ENCODE results near the gene ATG7.

Gene ATG7

DNA sequence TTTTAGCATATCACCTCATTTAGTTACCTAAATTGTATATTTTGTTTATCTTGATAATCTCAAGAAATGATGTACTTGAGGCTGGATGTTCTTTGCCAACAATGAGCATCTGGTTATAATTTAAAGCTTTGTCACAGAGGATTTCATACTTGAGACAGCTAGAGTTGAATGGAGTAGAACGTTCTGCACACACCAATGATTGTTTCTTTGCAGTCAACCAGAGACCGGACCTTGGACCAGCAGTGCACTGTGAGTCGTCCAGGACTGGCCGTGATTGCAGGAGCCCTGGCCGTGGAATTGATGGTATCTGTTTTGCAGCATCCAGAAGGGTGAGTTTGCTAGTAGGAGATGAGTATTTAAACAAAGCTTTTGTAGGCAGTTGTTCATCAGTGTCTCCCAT lies 90.4 kb downstream of the ATG7 start:
- DNase-seq (ENCODE audit: low read depth) = no peak

- DNase-seq (ENCODE audit: low read depth) = no peak
These were observed 91.5 kb downstream of the ATG7 start for GRCh38 chr3:11363715-11364114.

GRCh38 chr3:11364181-11364580 lies 92.0 kb downstream of the ATG7 start:
- no peak for DNase-seq (ENCODE audit: low read depth)

DNA sequence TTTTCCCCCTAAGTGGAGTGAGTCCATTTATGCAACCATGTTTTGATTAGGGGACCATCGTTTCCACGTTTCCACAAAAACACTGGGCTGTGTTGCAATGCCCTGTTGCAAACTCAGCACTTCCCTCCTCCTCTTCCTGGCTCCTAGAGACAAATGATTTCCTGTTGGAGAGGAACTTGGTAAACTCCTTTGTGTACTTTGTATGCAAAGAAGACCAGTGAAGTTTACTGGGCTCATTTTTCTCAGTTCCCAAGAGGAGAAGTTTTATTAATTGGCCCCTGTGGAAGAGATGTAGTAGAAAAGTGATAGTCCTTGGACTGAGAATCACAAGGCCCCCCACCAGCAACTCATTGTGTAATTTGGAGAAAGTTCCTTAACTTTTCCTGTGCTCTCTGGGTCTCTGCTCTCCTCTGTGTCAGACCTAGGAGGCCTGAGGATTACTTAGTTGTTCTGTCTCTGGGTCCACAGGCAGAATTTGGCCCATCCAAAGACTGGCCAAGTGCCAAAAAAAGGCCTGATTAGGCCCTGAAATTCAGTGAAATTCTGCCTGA lies 95.0 kb downstream of the ATG7 start:
- no peak for DNase-seq (ENCODE audit: low read depth)

DNA sequence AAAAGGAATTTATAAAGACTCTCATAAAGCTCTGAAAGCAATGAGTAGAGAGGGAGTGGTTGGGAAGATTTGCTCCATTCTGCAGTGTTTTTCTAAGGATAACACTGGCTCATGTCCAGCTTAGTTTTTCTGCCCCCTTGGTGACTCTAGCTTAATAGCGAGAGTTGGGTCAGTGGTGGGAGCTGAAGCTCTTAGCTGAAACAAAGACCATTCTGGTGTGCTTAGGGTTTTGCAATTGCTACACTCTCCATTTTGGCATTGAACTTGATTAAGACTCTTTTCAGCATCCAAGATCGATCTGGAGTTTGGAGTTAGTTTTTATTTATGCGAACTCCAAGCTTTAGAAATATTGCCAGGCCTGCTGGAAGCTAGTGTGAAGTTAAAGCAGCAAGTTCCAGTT lies 98.0 kb downstream of the ATG7 start:
- no peak for DNase-seq (ENCODE audit: low read depth)

GRCh38 chr3:11370966-11371365 lies 98.8 kb downstream of the ATG7 start:
- no peak for DNase-seq (ENCODE audit: low read depth)

GRCh38 chr3:11371747-11372146 lies 99.5 kb downstream of the ATG7 start:
- no peak for DNase-seq (ENCODE audit: low read depth)

DNA sequence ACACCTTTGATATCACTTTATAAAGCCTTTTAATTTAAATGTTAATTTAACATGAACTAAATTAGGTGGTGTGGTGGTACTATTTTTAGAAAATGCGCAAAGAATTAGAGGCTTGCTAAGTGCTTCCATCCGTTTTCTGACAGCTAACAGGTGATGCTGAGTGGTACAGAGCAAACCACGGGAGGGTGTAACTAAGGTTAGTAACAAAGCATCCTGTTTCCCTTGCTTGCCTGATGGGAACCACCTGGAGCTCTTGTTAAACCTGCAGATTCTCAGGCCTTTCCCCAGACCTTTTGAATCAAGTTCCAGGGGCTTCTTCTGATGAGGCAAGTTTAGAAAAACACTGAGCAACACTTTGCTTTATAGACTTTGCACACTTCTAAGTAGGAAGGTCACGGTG lies 101.0 kb downstream of the ATG7 start:
- DNase-seq (ENCODE audit: low read depth) = no peak

GRCh38 chr3:11373654-11374053 lies 101.5 kb downstream of the ATG7 start:
- DNase-seq (ENCODE audit: low read depth) = no peak

DNA sequence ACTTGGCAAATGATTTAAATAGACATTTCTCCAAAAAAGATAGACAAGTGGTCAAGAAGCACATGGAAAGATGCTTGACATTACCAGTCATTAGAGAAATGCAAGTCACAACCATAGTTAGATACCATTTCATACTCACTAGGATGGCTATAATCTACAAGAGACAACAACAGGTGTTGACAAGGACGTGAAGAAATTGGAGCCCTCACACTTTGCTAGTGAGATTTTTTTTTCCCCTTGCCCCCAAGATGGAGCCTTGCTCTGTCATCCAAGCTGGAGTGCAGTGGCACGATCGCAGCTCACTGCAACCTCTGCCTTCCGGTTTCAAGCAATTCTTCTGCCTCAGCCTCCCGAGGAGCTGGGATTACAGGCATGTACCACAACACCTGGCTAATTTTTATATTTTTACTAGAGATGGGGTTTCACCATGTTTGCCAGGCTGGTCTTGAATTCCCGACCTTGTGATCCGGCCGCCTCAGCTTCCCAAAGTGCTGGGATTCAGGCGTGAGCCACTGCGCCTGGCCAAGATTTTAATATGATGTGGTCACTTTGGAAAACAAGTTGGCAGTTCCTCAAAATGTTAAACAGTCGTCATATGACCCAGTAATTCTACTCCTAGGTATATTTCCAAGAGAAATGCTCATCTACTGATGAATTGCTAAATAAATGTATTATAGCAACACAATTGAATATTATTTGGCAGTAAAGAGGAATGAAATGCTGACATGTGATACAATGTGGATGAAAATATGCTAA lies 103.3 kb downstream of the ATG7 start:
- DNase-seq (ENCODE audit: low read depth) = no peak

GRCh38 chr3:11377719-11378118 lies 105.5 kb downstream of the ATG7 start:
- no peak for DNase-seq (ENCODE audit: low read depth)

GRCh38 chr3:11379238-11379823 lies 107.1 kb downstream of the ATG7 start:
- DNase-seq (ENCODE audit: low read depth) = no peak

GRCh38 chr3:11379824-11380701 lies 107.9 kb downstream of the ATG7 start:
- no peak for DNase-seq (ENCODE audit: low read depth)

DNA sequence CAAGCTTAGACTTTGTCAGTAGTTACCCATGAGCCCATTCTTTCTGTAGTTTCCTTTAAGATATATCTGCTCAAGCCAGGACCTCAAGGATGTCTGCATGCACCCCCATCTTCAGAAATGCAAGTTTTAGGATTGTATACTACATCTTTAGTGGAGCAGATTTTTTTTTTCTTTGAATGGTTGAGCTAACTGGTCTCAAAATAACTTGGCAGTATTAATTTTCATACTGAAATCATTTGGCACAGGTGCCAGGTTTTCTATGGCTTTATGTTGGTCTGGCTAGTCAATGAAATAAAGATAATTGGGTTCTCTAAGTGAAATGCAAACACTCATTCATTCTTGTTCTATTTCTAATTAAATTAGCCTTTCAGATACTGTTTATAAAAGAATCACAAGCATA lies 108.9 kb downstream of the ATG7 start:
- no peak for DNase-seq (ENCODE audit: low read depth)

- DNase-seq (ENCODE audit: low read depth) = no peak
These were observed 109.4 kb downstream of the ATG7 start for GRCh38 chr3:11381563-11381962.

DNA sequence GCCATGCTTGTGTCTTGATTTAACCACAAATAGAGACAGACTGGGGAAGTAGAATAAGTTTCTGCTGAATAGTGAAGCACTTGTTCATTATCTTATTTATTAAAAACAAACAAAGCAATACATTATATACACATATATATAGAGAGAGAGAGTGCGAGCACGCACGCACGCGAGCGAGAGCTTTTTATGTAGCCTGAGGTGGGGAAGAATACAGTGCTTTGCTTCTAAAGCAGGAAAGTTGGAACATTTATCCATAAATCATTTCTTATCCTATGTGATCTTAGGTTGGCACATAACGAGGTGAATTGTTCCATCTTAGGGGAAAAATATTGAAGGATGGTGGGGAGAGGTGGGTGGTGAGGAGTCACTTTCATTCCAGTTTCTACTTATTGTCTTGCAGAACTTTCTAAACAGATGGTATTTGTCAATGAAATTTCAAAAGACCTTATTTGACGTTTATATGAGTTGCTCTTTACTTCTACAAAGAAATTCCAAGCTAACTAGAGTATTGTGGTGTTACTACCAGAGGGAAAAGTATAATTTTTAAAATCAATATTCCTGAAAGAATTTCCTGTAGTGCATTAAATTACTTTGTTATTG lies 110.0 kb downstream of the ATG7 start:
- DNase-seq (ENCODE audit: low read depth) = no peak

- no peak for DNase-seq (ENCODE audit: low read depth)
These were observed 111.9 kb downstream of the ATG7 start for GRCh38 chr3:11384074-11384473.

DNA sequence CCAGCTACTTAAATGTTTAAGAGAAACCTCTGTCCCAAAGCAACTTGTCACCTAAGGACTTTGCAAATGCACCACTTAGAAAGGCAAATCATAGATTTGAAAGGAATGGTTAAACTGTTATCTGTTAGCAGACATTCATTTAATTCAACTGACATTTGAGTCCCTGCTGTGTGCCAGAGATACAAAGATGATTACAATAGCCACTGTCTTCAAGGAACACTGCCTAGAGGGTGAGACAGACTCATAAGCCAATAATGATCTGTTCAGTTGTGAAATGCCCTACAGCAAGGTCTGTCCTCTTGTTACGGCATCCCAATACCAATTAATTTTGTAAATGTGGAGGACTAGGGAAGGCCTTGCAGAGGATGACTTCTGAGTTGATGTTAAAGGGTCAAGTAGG lies 113.1 kb downstream of the ATG7 start:
- DNase-seq (ENCODE audit: low read depth) = no peak

DNA sequence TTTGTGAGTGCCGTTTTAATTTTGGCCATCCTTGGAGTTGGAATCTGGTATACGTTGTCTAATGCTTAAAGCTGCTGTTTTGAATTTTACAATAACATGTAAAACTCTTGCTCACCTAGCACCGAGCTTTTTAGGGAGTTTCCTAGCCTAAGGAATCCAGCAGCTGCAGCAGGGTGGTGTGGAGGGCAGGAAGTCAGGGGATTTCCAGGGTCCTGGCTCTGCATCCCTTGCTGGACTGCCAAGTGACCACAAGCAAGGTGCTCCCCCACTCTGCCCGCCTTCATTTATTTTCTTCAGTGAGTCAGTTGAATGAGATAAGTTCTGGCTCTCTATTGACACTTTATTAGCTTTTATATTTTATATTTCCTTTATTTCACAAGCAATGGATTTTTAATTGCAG lies 113.7 kb downstream of the ATG7 start:
- no peak for DNase-seq (ENCODE audit: low read depth)

DNA sequence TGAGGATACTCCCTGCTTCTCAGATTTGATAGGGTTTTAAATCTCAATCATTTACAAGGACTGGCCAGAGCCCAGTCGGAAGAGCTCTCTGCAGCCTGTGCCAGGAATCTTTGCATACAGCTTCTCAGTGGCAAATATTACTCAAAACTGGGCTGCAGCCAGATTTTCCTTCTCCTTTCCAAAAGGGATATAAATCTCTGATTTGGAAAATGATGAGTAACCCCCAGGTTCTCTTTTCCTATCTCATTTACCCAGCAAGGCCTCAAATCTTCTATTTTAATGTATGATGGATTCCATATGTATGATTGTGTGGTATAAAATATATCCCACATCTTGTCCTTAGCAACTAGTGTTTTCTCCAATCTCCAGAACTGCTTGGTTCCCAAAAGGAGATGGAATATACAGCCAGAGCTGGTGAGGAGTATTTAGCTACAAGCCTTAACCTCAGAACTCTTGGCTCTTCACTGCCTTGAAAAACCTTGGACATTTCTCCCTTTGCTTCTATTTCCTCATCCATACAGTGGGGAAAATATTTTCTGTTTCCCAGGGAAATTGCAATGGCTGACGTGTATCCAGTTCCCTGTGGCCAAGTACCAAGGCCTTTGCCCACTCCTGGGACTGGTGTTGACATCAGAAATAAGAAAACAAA lies 114.4 kb downstream of the ATG7 start:
- no peak for DNase-seq (ENCODE audit: low read depth)

DNA sequence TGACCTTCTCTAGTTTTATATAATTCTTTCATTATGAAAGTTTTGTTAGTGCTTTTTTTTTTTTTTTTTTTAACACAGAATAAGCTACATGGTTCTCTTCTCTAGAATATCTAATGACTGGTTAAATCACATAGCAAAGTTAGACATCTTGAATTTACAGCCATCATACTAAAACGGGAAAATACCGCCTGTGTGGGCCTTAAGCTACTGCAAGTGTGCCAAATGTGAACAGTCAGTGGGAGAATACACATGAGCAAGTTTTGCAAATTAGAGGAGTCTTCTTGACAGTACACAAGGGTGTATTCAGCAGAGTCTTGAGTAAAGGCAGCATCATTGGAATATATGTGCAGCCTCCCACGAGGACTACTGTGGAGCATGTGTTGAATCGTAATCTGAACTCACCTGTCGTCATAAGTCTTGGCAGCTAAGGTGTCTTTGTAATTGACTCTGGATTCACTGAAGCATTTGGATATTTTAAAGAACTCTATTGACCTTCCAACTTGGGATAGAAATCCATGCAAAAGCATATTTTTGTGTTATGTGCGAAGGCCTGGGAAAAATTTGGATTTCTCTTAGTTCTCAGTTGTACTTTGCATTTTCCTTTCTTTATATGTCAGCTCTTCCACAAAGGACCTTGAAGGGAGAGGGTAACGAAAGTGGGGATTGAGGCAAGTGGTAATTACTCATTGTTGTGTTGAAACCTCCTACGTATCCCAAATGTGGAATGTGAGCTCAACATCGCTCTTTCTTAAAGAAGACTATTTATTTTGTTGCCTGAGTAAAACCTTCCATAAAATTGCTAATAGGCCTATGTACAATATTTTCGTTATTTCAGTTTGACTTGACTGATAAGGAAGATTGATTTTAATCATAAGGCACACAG lies 117.4 kb downstream of the ATG7 start:
- no peak for DNase-seq (ENCODE audit: low read depth)

Measured in activated T-cell treated with anti-CD3 and anti-CD28 coated beads for 48 hours (primary cell).